B cell (primary cell): ENCODE data around the gene DACH1. TPM values are rescaled to one million over a fixed set of nuclear protein-coding genes. Genes with fewer than 3 reads are reported as not detected.

ENCODE experiments used
- ATAC-seq: fragments of 200-7000 bp; cut with Tn5 transposase; one replicate; pipeline ENCODE4 v1.10.0; 2021; ENCODE audit warnings: low read depth, mild to moderate bottlenecking, moderate number of reproducible peaks, moderate library complexity
- CTCF ChIA-PET: fragments of 350-600 bp; sonication (Branson Sonifier 250); formaldehyde crosslinking; loops from one replicate; lab custom pipeline; 2021; ENCODE audit warnings: antibody characterized with exemption, inconsistent platforms; lab: Charles Lee
- POLR2A ChIA-PET: fragments of 350-600 bp; sonication (Branson Sonifier 250); formaldehyde crosslinking; loops from one replicate; lab custom pipeline; 2021; ENCODE audit warnings: antibody characterized with exemption; lab: Charles Lee
- DNase-seq: peaks from one replicate; pipeline ENCODE4 v3.0.0; 2013
- H2AFZ ChIP-seq: 2 replicates; pipeline ENCODE4 v1.6.1; 2012; ENCODE audit warnings: mild to moderate bottlenecking, low read depth, low read length; ENCODE audit not compliant: insufficient read depth, poor library complexity, severe bottlenecking
- H3K27ac ChIP-seq, 2 donors: 1 replicate in 1 of 2; 2 replicates in 1 of 2; pipeline ENCODE4 v1.5.1; 2012 to 2013; ENCODE audit warnings: low read length in 2 of 2, mild to moderate bottlenecking in 2 of 2, moderate library complexity in 1 of 2
- H3K27me3 ChIP-seq, 4 experiments: fragments of 200-600 bp in 1 of 4; sonication (generic) in 1 of 4; replicated peaks in 1 of 4; 1 replicate in 2 of 4; 2 replicates in 2 of 4; pipeline versions ENCODE4 v1.6.1 to v1.7.0; 2013 to 2016; ENCODE audit warnings: low read length in 3 of 4, mild to moderate bottlenecking in 2 of 4, mixed read lengths in 1 of 4, moderate library complexity in 1 of 4; ENCODE audit not compliant: insufficient read depth in 4 of 4, control insufficient read depth in 3 of 4; ENCODE audit errors: control extremely low read depth in 1 of 4
- H3K36me3 ChIP-seq, 2 experiments: replicated peaks in 1 of 2; 1 replicate in 1 of 2; 2 replicates in 1 of 2; pipeline versions ENCODE4 v1.6.1 to v1.7.1; 2013; ENCODE audit warnings: low read length in 1 of 2; ENCODE audit not compliant: insufficient read depth in 2 of 2, control insufficient read depth in 1 of 2; ENCODE audit errors: control extremely low read depth in 1 of 2, extremely low read depth in 1 of 2
- H3K4me1 ChIP-seq, 2 donors: fragments of 200-600 bp in 1 of 2; sonication (generic) in 1 of 2; 1 replicate in 1 of 2; 2 replicates in 1 of 2; pipeline versions ENCODE4 v1.5.1 to v1.6.1; 2013 to 2017; ENCODE audit warnings: low read length in 2 of 2; ENCODE audit not compliant: control insufficient read depth in 2 of 2, insufficient read depth in 2 of 2
- H3K4me2 ChIP-seq: replicated peaks from 2 replicates; pipeline ENCODE3; 2012; ENCODE audit warnings: mild to moderate bottlenecking, low read depth, low read length; ENCODE audit not compliant: poor library complexity, severe bottlenecking
- H3K4me3 ChIP-seq, 5 experiments: fragments of 200-600 bp in 1 of 5; sonication (generic) in 1 of 5; 1 replicate in 3 of 5; 2 replicates in 2 of 5; pipeline versions ENCODE4 v1.5.1 to v1.7.0; 2011 to 2016; ENCODE audit warnings: low read length in 4 of 5, mild to moderate bottlenecking in 4 of 5, low read depth in 2 of 5, control low read depth in 1 of 5, moderate library complexity in 1 of 5; ENCODE audit not compliant: insufficient read depth in 1 of 5; ENCODE audit errors: control extremely low read depth in 1 of 5, extremely low read depth in 1 of 5
- H3K79me2 ChIP-seq: fragments of 200-600 bp; sonication (generic); one replicate; pipeline ENCODE4 v1.6.0; 2016; ENCODE audit warnings: low read length; ENCODE audit not compliant: control insufficient read depth, insufficient read depth
- H3K9ac ChIP-seq: fragments of 200-600 bp; sonication (generic); 2 replicates; pipeline ENCODE4 v1.6.1; 2017; ENCODE audit warnings: mild to moderate bottlenecking, low read length, moderate library complexity
- H3K9me3 ChIP-seq, 3 donors: one replicate each; pipeline versions ENCODE4 v1.6.1 to v1.7.1; 2013; ENCODE audit warnings: low read length in 2 of 3; ENCODE audit not compliant: control insufficient read depth in 2 of 3, insufficient read depth in 1 of 3; ENCODE audit errors: control extremely low read depth in 1 of 3
- H4K20me1 ChIP-seq: 2 replicates; pipeline ENCODE4 v1.6.0; 2012; ENCODE audit warnings: mild to moderate bottlenecking, low read length; ENCODE audit not compliant: insufficient read depth, control insufficient read depth, poor library complexity, severe bottlenecking
- H3K27ac Mint-ChIP-seq: one replicate; pipeline ENCODE4 v1.8.0; 2021; ENCODE audit warnings: mixed read lengths
- H3K27me3 Mint-ChIP-seq: one replicate; pipeline ENCODE4 v1.8.0; 2021; ENCODE audit warnings: mixed read lengths
- H3K4me1 Mint-ChIP-seq: one replicate; pipeline ENCODE4 v1.8.0; 2021; ENCODE audit warnings: mixed read lengths
- H3K4me3 Mint-ChIP-seq: one replicate; pipeline ENCODE4 v1.8.0; 2021; ENCODE audit warnings: mixed read lengths
- H3K9me3 Mint-ChIP-seq: one replicate; pipeline ENCODE4 v1.8.0; 2022; ENCODE audit warnings: mixed read lengths; ENCODE audit not compliant: insufficient read depth
- CTCF ChIP-seq: fragments of 200-600 bp; IDR thresholded peaks from one replicate; pipeline ENCODE4 v1.8.0; 2022; ENCODE audit warnings: antibody characterized with exemption, mild to moderate bottlenecking
- EZH2 ChIP-seq: IDR thresholded peaks from 2 replicates; pipeline ENCODE4 v1.6.1; 2012; ENCODE audit warnings: borderline replicate concordance, low read depth, mild to moderate bottlenecking, moderate library complexity, low read length; ENCODE audit not compliant: insufficient read depth, poor library complexity, severe bottlenecking
- WGBS: methylation state at CpG from one replicate; pipeline ENCODE4 v1.1.5; 2013; ENCODE audit warnings: missing lambda C conversion rate; ENCODE audit not compliant: insufficient coverage; 5-methylcytosine and 5-hydroxymethylcytosine counted together
- intact Hi-C: fragments of 100-400 bp; cut with micrococcal nuclease; formaldehyde crosslinking; loops from one replicate; pipeline ENCODE4 v1.10.0; 2022
- polyA plus RNA-seq: library from polyadenylated mRNA; depleted of rRNA; stranded (reverse); fragments of >200 nt; gene quantifications from 2 replicates; pipeline ENCODE4 v1.2.3, GENCODE V29; 2012
- total RNA-seq, 2 donors: library from RNA; stranded (reverse); fragments of 120-200 nt in 1 of 2; gene quantifications; 1 replicate in 1 of 2; 2 replicates in 1 of 2; pipeline versions ENCODE4 v1.2.3 to v1.2.4, GENCODE V29; 2013 to 2022

The DACH1 gene
- total and polyA plus RNA-seq, 2 donors (not counting 1 experiment from before 2014, with no cell fraction given), result not detected

- no CpG with 5 or more reads among the region's 2 CpGs for WGBS
- H3K36me3 ChIP-seq, result no peaks in the 10 kb centered on the region
- peaks cover 22 to 27% of the 10 kb centered on the region in 2 donors for H3K4me1 ChIP-seq
- no peak overlapping the region for H3K27ac Mint-ChIP-seq
- DNase-seq (no peak), ATAC-seq (no peak)
- no peaks in the 10 kb centered on the region for H4K20me1 ChIP-seq
- no peak overlapping the region for H3K4me3 Mint-ChIP-seq
- no peak overlapping the region for H2AFZ ChIP-seq
- H3K27ac ChIP-seq, result no peak overlapping the region
- H3K9ac ChIP-seq, result no peak overlapping the region
- no peaks in the 10 kb centered on the region for H3K9me3 Mint-ChIP-seq
- ChIA-PET CTCF (no interaction called here), POLR2A (no interaction called here)
- H3K4me1 Mint-ChIP-seq, result peaks cover 18% of the 10 kb centered on the region
- H3K9me3 ChIP-seq, result peaks cover 0 to 12% (median 0%) of the 10 kb centered on the region in 3 donors
- H3K79me2 ChIP-seq, result no peaks in the 10 kb centered on the region
- H3K4me3 ChIP-seq, result no peak overlapping the region
- H3K27me3 ChIP-seq, result peaks cover 0 to 21% (median 12%) of the 10 kb centered on the region in 4 experiments
- H3K27me3 Mint-ChIP-seq, result peaks cover 29% of the 10 kb centered on the region
- intact Hi-C loops, result no loop called here
- H3K4me2 ChIP-seq, result no peak overlapping the region
- no peak for TF ChIP-seq EZH2
- TF ChIP-seq CTCF, result no peak
Observed at GRCh38 chr13:71861769-71862458, 5.1 kb downstream of the DACH1 start.

- Mint-ChIP-seq H3K27me3 (peaks cover 26% of the 10 kb centered on the region), H3K4me3 (no peak overlapping the region), H3K27ac (no peak overlapping the region), H3K9me3 (no peaks in the 10 kb centered on the region), H3K4me1 (peaks cover 11% of the 10 kb centered on the region)
- Histone ChIP-seq H3K79me2 (no peaks in the 10 kb centered on the region), H3K9ac (no peak overlapping the region), H3K4me1 (peaks cover 13 to 18% of the 10 kb centered on the region in 2 donors), H3K4me2 (no peak overlapping the region), H3K4me3 (no peak overlapping the region), H2AFZ (no peak overlapping the region), H3K27ac (no peak overlapping the region), H3K9me3 (peaks cover 0 to 10% (median 0%) of the 10 kb centered on the region in 3 donors), H3K27me3 (peaks cover 0 to 13% (median 10%) of the 10 kb centered on the region in 4 experiments), H3K36me3 (no peaks in the 10 kb centered on the region), H4K20me1 (no peaks in the 10 kb centered on the region)
- WGBS, result 52% methylated on average over 2 of the region's 3 CpGs
- intact Hi-C loops, result no loop called here
- CTCF ChIA-PET, result interaction anchor here (0.9 kb wide), 1 partner anchor 84 kb away, joined by 3 read pairs; no protein-coding TSS in a partner anchor
- DNase-seq, result no peak
- TF ChIP-seq CTCF (no peak), EZH2 (no peak)
- ATAC-seq, result no peak
- POLR2A ChIA-PET, result no interaction called here
Observed at GRCh38 chr13:71860547-71861138, 6.4 kb downstream of the DACH1 start.
